Spleen (tissue), 11 donors: ENCODE results near the gene GPR142. TPM values are rescaled to one million over a fixed set of nuclear protein-coding genes. Genes with fewer than 3 reads are reported as not detected.

Experiments
- DNase-seq: peaks from one replicate; pipeline ENCODE4 v3.0.0-alpha.2; 2020
- H3K27ac ChIP-seq, 8 donors: fragments of 200-600 bp; sonication (generic) in 7 of 8; 1 replicate in 4 of 8; 2 replicates in 4 of 8; pipeline versions ENCODE4 v1.5.0 to v1.8.0; 2016 to 2021; ENCODE audit warnings: inconsistent platforms in 4 of 8, mild to moderate bottlenecking in 4 of 8, moderate library complexity in 1 of 8
- H3K27me3 ChIP-seq, 7 donors: fragments of 200-600 bp; sonication (generic) in 6 of 7; replicated peaks in 1 of 7; 1 replicate in 4 of 7; 2 replicates in 3 of 7; pipeline versions ENCODE4 v1.5.0 to v1.8.0; 2016 to 2021; ENCODE audit warnings: inconsistent platforms in 3 of 7, mild to moderate bottlenecking in 1 of 7
- H3K36me3 ChIP-seq, 6 donors: fragments of 200-600 bp; sonication (generic) in 5 of 6; 1 replicate in 4 of 6; 2 replicates in 2 of 6; pipeline versions ENCODE4 v1.5.0 to v1.8.0; 2016 to 2021; ENCODE audit warnings: inconsistent platforms in 2 of 6
- H3K4me1 ChIP-seq, 6 donors: fragments of 200-600 bp; sonication (generic) in 5 of 6; 1 replicate in 3 of 6; 2 replicates in 3 of 6; pipeline versions ENCODE4 v1.5.0 to v1.8.0; 2016 to 2021; ENCODE audit warnings: inconsistent platforms in 3 of 6
- H3K4me3 ChIP-seq, 8 donors: fragments of 200-600 bp; sonication (generic) in 7 of 8; 1 replicate in 4 of 8; 2 replicates in 4 of 8; pipeline versions ENCODE4 v1.5.0 to v1.8.0; 2016 to 2021; ENCODE audit warnings: inconsistent platforms in 4 of 8, mild to moderate bottlenecking in 4 of 8, moderate library complexity in 2 of 8
- H3K9me3 ChIP-seq, 8 donors: fragments of 200-600 bp; sonication (generic) in 7 of 8; 1 replicate in 4 of 8; 2 replicates in 4 of 8; pipeline versions ENCODE4 v1.5.0 to v1.8.0; 2016 to 2021; ENCODE audit warnings: inconsistent platforms in 4 of 8
- POLR2A ChIP-seq, 3 donors: fragments of 450-650 bp; IDR thresholded peaks; one replicate each; pipeline ENCODE4 v1.5.1; 2017; ENCODE audit warnings: antibody characterized with exemption in 3 of 3, mild to moderate bottlenecking in 1 of 3
- POLR2AphosphoS5 ChIP-seq, 3 donors: sonication (generic); formaldehyde crosslinking; IDR thresholded peaks; one replicate each; pipeline ENCODE4 v1.5.1; 2017; ENCODE audit warnings: antibody characterized with exemption in 3 of 3
- WGBS, 5 donors: extraction: QIAGEN DNeasy Blood & Tissue Kit in 3 of 5; methylation state at CpG; one replicate each; pipeline versions ENCODE4 v1.1.5 to v1.1.7; 2013 to 2018; 5-methylcytosine and 5-hydroxymethylcytosine counted together
- intact Hi-C: fragments of 100-400 bp; cut with DNase I; formaldehyde crosslinking; loops from one replicate; pipeline ENCODE4 v1.15.0; 2023; ENCODE audit warnings: low total_unique reads
- polyA plus RNA-seq, 3 donors: library from polyadenylated mRNA; stranded (reverse); fragments of 200-250 nt; gene quantifications; one replicate each; pipeline ENCODE4 v1.2.1, GENCODE V29; 2013
- total RNA-seq, 7 donors: library from RNA; depleted of rRNA in 3 of 7; stranded (reverse); fragments of >200 nt in 3 of 7; fragmentation: NEBNext Ultra II Directional in 4 of 7; extraction: Animal tissue kit (Norgen Biotek cat#: 25700) in 4 of 7; gene quantifications; one replicate each; pipeline versions ENCODE4 v1.1.0 to v1.2.1, GENCODE V29; 2016 to 2021
- TF ChIP-seq, protein P1 (sequence below), 11 experiments: fragments of 200-600 bp in 7 of 11; fragments of 450-650 bp in 4 of 11; sonication (generic) in 4 of 11; IDR thresholded peaks in 8 of 11; conservative IDR thresholded peaks in 3 of 11; 1 replicate in 7 of 11; 2 replicates in 4 of 11; pipeline versions ENCODE4 v1.4.0 to v1.8.0; 2016 to 2021; ENCODE audit warnings: antibody characterized with exemption in 11 of 11, inconsistent platforms in 4 of 11, mild to moderate bottlenecking in 1 of 11
- donor health status: healthy with polysubstance abuse.
- donor health status: DM: no; HTN: no; CAD: no; lungs with moderate emphysema.
- donor health status: DM: no; HTN: no; CAD: no.
- donor health status: Bipolar disorder and iron deficiency.
- donor health status: healthy.
- donor health status: DM: no; HTN: no; CAD: no.
- donor health status: DM: yes; HTN: yes; CAD: no.

The GPR142 gene
- total and polyA plus RNA-seq, 10 donors, result 0.09 to 3.1 (median 1.7) TPM

DNA sequence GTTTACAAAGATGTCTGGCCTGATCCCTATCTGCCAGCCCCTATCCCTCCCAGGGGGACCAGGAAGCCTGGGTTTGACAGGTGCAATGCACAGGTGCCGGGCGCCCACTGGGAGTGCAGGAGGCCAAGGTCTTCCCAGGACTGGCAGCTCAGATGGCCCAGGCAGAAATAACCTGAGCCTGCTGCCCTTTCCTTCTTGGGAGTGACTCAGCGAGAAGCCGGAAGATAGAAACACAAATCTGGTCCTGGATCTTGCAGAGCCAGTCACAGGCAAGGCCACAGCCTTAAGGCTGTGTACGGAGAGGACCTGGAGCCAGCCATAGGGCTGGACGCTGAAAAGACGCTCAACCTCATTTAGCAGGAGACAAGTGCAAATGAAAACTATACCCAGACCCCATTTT lies 27.7 kb downstream of the GPR142 start:
- Histone ChIP-seq H3K4me3 (no peak overlapping the region), H3K27ac (no peak overlapping the region), H3K27me3 (no peaks in the 10 kb centered on the region), H3K36me3 (no peaks in the 10 kb centered on the region), H3K4me1 (peaks cover 0 to 6% (median 0%) of the 10 kb centered on the region in 6 donors), H3K9me3 (peaks cover 0 to 3% (median 0%) of the 10 kb centered on the region in 8 donors)
- WGBS, 5 donors, result 79 to 86% (median 81%) methylated on average over 7 of the region's 7 CpGs
- TF ChIP-seq, protein P1, sequence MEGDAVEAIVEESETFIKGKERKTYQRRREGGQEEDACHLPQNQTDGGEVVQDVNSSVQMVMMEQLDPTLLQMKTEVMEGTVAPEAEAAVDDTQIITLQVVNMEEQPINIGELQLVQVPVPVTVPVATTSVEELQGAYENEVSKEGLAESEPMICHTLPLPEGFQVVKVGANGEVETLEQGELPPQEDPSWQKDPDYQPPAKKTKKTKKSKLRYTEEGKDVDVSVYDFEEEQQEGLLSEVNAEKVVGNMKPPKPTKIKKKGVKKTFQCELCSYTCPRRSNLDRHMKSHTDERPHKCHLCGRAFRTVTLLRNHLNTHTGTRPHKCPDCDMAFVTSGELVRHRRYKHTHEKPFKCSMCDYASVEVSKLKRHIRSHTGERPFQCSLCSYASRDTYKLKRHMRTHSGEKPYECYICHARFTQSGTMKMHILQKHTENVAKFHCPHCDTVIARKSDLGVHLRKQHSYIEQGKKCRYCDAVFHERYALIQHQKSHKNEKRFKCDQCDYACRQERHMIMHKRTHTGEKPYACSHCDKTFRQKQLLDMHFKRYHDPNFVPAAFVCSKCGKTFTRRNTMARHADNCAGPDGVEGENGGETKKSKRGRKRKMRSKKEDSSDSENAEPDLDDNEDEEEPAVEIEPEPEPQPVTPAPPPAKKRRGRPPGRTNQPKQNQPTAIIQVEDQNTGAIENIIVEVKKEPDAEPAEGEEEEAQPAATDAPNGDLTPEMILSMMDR (IDR thresholded peaks at IDR 0.05 in 8 of 11, conservative IDR thresholded peaks at IDR 0.05 in 3 of 11), result no peak
- TF ChIP-seq POLR2A (IDR thresholded peaks at IDR 0.05) (no peak), POLR2AphosphoS5 (IDR thresholded peaks at IDR 0.05) (no peak)
- DNase-seq, result no peak
- intact Hi-C loops, result no loop called here

DNA sequence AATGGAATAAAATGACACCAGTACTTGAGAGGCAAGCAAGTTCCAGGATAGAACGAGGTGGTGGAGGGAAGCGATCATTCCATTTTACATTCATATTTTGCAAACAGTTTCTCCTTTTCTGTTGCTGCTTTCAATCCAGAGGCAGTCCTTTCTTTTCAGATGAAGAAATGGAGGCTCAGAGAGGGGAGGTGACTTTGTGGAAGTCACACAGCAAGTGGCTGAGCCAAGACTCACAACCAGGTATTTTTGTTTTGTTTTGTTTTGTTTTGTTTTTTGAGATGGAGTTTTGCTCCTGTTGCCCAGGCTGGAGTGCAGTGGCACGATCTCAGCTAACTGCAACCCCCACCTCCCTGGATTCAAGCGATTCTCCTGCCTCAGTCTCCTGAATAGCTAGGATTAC lies 29.3 kb downstream of the GPR142 start:
- Histone ChIP-seq H3K36me3 (no peaks in the 10 kb centered on the region), H3K27ac (no peak overlapping the region), H3K4me1 (peaks cover 0 to 4% (median 0%) of the 10 kb centered on the region in 6 donors), H3K4me3 (no peak overlapping the region), H3K9me3 (peaks cover 0 to 3% (median 0%) of the 10 kb centered on the region in 8 donors), H3K27me3 (no peaks in the 10 kb centered on the region)
- intact Hi-C loops, result no loop called here
- no peak for DNase-seq
- 65 to 89% (median 86%) methylated on average over 4 of the region's 4 CpGs for WGBS, 5 donors
- TF ChIP-seq POLR2AphosphoS5 (IDR thresholded peaks at IDR 0.05), result no peak
- no peak for TF ChIP-seq POLR2A (IDR thresholded peaks at IDR 0.05)
- TF ChIP-seq, protein P1 (IDR thresholded peaks at IDR 0.05 in 8 of 11, conservative IDR thresholded peaks at IDR 0.05 in 3 of 11), result no peak

DNA sequence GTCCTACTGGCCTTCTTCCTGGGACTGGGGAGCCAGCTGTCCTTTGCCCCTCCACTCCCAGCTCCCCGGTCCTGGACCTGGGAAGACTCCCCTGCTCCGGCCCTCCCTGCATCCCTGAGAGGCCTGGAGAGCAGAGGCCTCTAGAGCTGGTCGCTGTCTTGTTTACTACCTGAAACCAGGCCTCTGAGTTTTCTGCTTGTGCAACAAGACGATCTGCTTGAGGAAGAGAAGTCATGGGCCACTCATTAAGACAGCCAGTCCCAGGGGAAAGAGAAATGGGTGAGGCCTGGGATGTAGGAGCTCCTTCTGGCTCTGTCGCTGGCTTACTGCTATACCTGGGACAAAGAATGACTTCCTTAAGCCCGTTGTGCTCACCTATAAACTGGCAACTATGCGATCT lies 34.7 kb downstream of the GPR142 start:
- Histone ChIP-seq H3K27ac (no peak overlapping the region), H3K4me3 (no peak overlapping the region), H3K4me1 (no peaks in the 10 kb centered on the region), H3K36me3 (no peaks in the 10 kb centered on the region), H3K27me3 (peaks cover 0 to 11% (median 0%) of the 10 kb centered on the region in 7 donors), H3K9me3 (no peaks in the 10 kb centered on the region)
- no peak for DNase-seq
- intact Hi-C loops, result no loop called here
- no peak for TF ChIP-seq POLR2A (IDR thresholded peaks at IDR 0.05)
- TF ChIP-seq, protein P1 (IDR thresholded peaks at IDR 0.05 in 8 of 11, conservative IDR thresholded peaks at IDR 0.05 in 3 of 11), result no peak
- TF ChIP-seq POLR2AphosphoS5 (IDR thresholded peaks at IDR 0.05), result no peak
- 82 to 95% (median 83%) methylated on average over 7 of the region's 7 CpGs for WGBS, 5 donors

DNA sequence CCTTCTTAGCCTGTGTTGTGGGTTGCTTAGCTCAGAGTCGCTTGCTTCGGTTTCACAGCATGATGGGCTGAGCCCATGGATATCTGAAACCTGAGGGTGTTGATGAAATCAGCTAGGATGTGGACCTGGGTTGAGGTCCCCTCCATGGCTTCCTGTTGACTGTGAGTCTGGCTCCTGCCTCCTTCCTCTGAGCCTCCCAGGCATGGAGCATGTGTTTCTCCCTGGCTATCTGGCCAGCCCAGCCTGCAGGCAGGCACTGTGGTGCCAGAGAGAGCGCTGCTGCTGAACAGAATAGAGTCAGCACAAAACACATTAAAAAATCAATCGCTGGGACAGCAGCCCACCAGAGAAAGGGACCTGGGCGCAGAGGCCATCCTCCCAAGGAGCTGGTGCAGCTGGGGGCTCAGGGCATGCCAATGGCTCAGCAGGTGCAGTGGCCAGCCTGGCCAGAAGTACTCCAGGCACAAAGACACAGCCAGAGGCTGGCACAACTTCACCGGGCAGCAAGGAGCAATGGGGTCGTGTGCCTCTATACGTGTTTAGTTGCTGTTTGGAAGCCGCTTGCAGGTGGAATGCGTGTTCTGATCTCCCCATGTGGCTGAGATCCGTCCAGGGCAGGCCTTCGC lies 36.3 kb downstream of the GPR142 start:
- Histone ChIP-seq H3K36me3 (no peaks in the 10 kb centered on the region), H3K4me3 (no peak overlapping the region), H3K4me1 (no peaks in the 10 kb centered on the region), H3K27me3 (peaks cover 0 to 11% (median 0%) of the 10 kb centered on the region in 7 donors), H3K9me3 (no peaks in the 10 kb centered on the region), H3K27ac (no peak overlapping the region)
- TF ChIP-seq POLR2A (IDR thresholded peaks at IDR 0.05) (no peak), POLR2AphosphoS5 (IDR thresholded peaks at IDR 0.05) (no peak)
- TF ChIP-seq, protein P1 (IDR thresholded peaks at IDR 0.05 in 8 of 11, conservative IDR thresholded peaks at IDR 0.05 in 3 of 11), result no peak
- no peak for DNase-seq
- intact Hi-C loops, result no loop called here
- 64 to 77% (median 73%) methylated on average over 11 to 12 of the region's 12 CpGs for WGBS, 5 donors
